ENCODE measurements around the gene LRCH4. TPM values are rescaled to one million over a fixed set of nuclear protein-coding genes. Genes with fewer than 3 reads are reported as not detected.
A peak's percentile ranks its signal among the peaks of the same experiment; 100 is the strongest.
"Not testable (repeated sequence)": the region's sequence is repeated elsewhere in the genome, so short reads cannot be mapped to it uniquely, and the experiment has no call there.

Gene LRCH4
- total RNA-seq, 1 donor from 2014 or later: 76.6 TPM

GRCh38 chr7:100543586-100543985 is 42.3 kb downstream of the LRCH4 start:
- TF ChIP-seq, protein P1, sequence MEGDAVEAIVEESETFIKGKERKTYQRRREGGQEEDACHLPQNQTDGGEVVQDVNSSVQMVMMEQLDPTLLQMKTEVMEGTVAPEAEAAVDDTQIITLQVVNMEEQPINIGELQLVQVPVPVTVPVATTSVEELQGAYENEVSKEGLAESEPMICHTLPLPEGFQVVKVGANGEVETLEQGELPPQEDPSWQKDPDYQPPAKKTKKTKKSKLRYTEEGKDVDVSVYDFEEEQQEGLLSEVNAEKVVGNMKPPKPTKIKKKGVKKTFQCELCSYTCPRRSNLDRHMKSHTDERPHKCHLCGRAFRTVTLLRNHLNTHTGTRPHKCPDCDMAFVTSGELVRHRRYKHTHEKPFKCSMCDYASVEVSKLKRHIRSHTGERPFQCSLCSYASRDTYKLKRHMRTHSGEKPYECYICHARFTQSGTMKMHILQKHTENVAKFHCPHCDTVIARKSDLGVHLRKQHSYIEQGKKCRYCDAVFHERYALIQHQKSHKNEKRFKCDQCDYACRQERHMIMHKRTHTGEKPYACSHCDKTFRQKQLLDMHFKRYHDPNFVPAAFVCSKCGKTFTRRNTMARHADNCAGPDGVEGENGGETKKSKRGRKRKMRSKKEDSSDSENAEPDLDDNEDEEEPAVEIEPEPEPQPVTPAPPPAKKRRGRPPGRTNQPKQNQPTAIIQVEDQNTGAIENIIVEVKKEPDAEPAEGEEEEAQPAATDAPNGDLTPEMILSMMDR (IDR thresholded peaks at IDR 0.05; ENCODE audit: unreplicated experiment): no peak
- DNase-seq (ENCODE audit: low spot score, unreplicated experiment): no peak
- no peaks in the 10 kb centered on the region for H3K27me3 Mint-ChIP-seq
- H3K36me3 Mint-ChIP-seq (ENCODE audit: insufficient read depth): no peaks in the 10 kb centered on the region
- peaks cover 54% of the 10 kb centered on the region for H3K4me1 Mint-ChIP-seq (ENCODE audit: low read depth)
- H3K4me3 Mint-ChIP-seq (ENCODE audit: low read depth): no peak overlapping the region
- H3K27ac Mint-ChIP-seq: no peak overlapping the region
- H3K9me3 Mint-ChIP-seq (ENCODE audit: low read depth): no peaks in the 10 kb centered on the region

- H3K27ac Mint-ChIP-seq: not testable (repeated sequence)
Measured at GRCh38 chr7:100541309-100541708, 44.6 kb downstream of the LRCH4 start.

DNA sequence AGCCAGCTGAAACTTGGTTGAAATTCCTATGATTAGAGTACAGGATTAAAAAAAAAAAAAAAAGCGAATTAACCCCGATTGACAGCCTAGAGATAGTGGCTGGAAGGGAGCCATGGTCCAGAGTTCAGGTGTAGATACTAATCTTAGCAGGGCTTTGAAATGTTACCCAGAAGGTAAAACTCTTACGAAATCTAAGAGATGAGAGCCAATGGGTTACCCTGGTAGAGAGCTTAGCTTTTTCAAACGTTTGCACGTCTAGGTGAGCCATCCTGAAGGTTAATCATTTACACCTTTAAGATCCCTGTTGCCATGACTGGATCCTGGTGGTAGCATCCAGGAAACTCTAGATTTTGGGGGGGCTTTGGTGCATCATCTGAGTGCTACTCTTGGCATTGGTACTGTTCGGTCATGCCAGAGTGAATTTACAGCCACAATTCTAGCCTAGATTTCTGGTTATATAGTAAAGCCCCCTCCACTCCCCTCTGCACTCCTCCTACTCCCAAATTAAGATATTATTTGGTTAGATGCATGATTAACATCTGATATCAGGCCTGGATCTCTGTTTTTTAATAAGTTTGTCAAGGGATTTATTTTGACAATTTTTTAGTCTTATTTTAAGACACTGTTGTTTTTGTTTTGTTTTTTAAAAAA is 45.7 kb downstream of the LRCH4 start:
- H3K4me1 Mint-ChIP-seq (ENCODE audit: low read depth): peaks cover 32% of the 10 kb centered on the region
- TF ChIP-seq, protein P1 (IDR thresholded peaks at IDR 0.05; ENCODE audit: unreplicated experiment): no peak
- DNase-seq (ENCODE audit: low spot score, unreplicated experiment): no peak
- no peaks in the 10 kb centered on the region for H3K9me3 Mint-ChIP-seq (ENCODE audit: low read depth)
- H3K27me3 Mint-ChIP-seq: no peaks in the 10 kb centered on the region
- H3K4me3 Mint-ChIP-seq (ENCODE audit: low read depth): peak overlapping the region; percentile 94
- no peaks in the 10 kb centered on the region for H3K36me3 Mint-ChIP-seq (ENCODE audit: insufficient read depth)
- H3K27ac Mint-ChIP-seq: peak overlapping the region; percentile 77

More at GRCh38 chr7:100541309-100541708, 44.6 kb downstream of the LRCH4 start:
- H3K4me3 Mint-ChIP-seq (ENCODE audit: low read depth); H3K27me3 Mint-ChIP-seq; H3K9me3 Mint-ChIP-seq (ENCODE audit: low read depth); DNase-seq (ENCODE audit: low spot score, unreplicated experiment); H3K36me3 Mint-ChIP-seq (ENCODE audit: insufficient read depth): not testable (repeated sequence)
- peaks cover 42% of the 10 kb centered on the region for H3K4me1 Mint-ChIP-seq (ENCODE audit: low read depth)

DNA sequence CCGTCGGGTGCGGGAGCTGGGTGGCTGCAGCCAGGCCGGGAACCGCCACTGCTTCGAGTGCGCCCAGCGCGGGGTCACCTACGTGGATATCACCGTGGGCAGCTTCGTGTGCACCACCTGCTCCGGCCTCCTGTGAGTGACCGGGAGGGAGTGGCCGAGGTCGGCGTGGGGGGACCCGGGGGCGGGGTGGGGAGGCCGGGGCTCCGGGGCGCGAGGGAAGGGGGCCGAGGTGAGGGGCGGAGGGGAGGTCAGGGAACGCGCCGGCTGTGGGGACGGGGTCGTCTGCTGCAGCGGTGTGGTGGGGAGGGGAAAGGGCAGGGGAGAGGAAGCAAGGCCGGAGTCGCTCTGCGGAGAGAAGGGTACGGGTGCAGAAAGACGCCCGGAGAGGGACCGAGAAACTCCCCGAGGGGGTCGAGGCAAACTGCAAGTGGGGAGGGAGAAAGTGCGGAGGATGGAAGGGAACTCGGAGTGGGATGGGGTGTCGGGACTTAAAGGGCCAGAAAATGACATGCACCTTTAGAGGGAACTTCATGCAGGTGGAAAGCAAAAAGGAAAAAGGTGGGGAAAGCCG is 46.4 kb downstream of the LRCH4 start:
- DNase-seq (ENCODE audit: low spot score, unreplicated experiment): no peak
- Mint-ChIP-seq H3K36me3 (ENCODE audit: insufficient read depth) (no peaks in the 10 kb centered on the region), H3K27ac (peak overlapping the region; percentile 77), H3K9me3 (ENCODE audit: low read depth) (no peaks in the 10 kb centered on the region), H3K4me1 (ENCODE audit: low read depth) (peaks cover 26% of the 10 kb centered on the region), H3K4me3 (ENCODE audit: low read depth) (peak overlapping the region; percentile 94), H3K27me3 (no peaks in the 10 kb centered on the region)
- TF ChIP-seq, protein P1 (IDR thresholded peaks at IDR 0.05; ENCODE audit: unreplicated experiment): no peak

DNA sequence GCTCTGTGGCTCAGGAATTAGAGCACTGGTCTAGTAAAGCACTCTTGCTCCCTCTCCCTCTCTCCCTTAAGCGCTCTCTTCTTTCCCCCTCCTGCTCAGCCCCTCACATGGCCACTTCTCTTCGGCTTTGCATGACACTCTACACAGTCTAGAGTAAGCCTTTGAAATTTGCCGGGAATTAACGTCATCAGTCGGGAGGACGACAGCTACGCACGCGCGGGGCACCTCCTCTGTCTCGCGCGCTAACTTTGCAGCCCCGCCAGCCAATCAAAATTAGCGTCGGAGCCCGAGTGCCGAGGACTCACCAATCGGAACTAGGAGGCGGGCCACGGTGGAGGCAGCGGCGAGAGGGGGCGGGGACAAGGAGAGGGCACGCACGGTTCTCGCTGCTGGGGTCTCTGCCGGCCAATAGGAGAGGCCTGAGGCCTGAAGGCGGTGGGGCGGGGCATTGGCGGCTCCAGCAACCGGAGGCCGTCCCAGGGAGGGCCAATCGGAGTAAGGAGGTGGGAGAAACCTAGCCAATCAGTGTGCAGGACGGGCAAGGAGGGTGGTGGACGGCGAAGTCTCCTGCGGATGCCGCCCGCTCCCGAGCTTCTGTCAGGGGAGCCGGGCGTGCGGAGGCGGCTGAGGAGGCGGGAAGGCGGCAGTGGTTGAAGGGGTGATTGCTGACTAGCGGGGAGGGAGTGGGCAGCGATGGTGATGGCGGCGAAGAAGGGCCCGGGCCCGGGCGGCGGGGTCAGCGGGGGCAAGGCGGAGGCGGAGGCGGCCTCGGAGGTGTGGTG is 47.1 kb downstream of the LRCH4 start, which contains the start of gene AGFG2:
TSS of gene AGFG2 (plus strand) at position 550 of the 782 bp plus-strand sequence. CDS start at position 694, 144 bp downstream.
- H3K36me3 Mint-ChIP-seq (ENCODE audit: insufficient read depth): no peaks in the 10 kb centered on the region
- H3K9me3 Mint-ChIP-seq (ENCODE audit: low read depth): no peaks in the 10 kb centered on the region
- H3K27me3 Mint-ChIP-seq: no peaks in the 10 kb centered on the region
- peak within 1 kb of the TSS; percentile 94 for H3K4me3 Mint-ChIP-seq (ENCODE audit: low read depth)
- TF ChIP-seq, protein P1 (IDR thresholded peaks at IDR 0.05; ENCODE audit: unreplicated experiment): no peak
- H3K4me1 Mint-ChIP-seq (ENCODE audit: low read depth): peaks cover 24% of the 10 kb centered on the region
- DNase-seq (ENCODE audit: low spot score, unreplicated experiment): peak; percentile 100
- H3K27ac Mint-ChIP-seq: peak within 1 kb of the TSS; percentile 94
